Endothelial cell of umbilical vein (primary cell): ENCODE results near the gene PARD3B. TPM values are rescaled to one million over a fixed set of nuclear protein-coding genes. Genes with fewer than 3 reads are reported as not detected.

Source experiments
- BruUV-seq: library from RNA; stranded (reverse); fragments of 400-500 nt; replicated peaks from 2 replicates; lab custom pipeline; 2021; lab: Mats Ljungman, UMichigan
- CTCF ChIA-PET: fragments of 300-600, 350-600 bp; sonication (Branson Sonifier 250); formaldehyde crosslinking; loops from one replicate; lab custom pipeline; 2021; ENCODE audit warnings: antibody characterized with exemption, inconsistent platforms; lab: Charles Lee
- POLR2A ChIA-PET: fragments of 300-600, 350-600 bp; sonication (Branson Sonifier 250); formaldehyde crosslinking; loops from one replicate; lab custom pipeline; 2021; ENCODE audit warnings: antibody characterized with exemption, inconsistent platforms; lab: Charles Lee
- DNase-seq: peaks from one replicate; pipeline ENCODE4 v3.0.0-alpha.2; 2011; ENCODE audit warnings: low read depth, low spot score
- FAIRE-seq: peaks from 2 replicates; lab custom pipeline; 2011; peaks lifted over from hg19 to GRCh38; lab: Jason Lieb, UNC
- H2AFZ ChIP-seq: 2 replicates; pipeline ENCODE4 v1.6.0; 2012; ENCODE audit warnings: low read depth, low read length, control low read depth, inconsistent platforms
- H3K27ac ChIP-seq: 2 replicates; pipeline ENCODE4 v1.5.1; 2011; ENCODE audit warnings: low read depth, mild to moderate bottlenecking, control low read depth, low read length, moderate library complexity; ENCODE audit not compliant: insufficient read depth
- H3K27me3 ChIP-seq, 2 experiments: 2 replicates each; pipeline versions ENCODE4 v1.6.0 to v1.6.1; 2011; ENCODE audit warnings: low read length in 2 of 2, mixed read lengths in 1 of 2; ENCODE audit not compliant: control insufficient read depth in 2 of 2, insufficient read depth in 2 of 2
- H3K36me3 ChIP-seq, 2 experiments: 2 replicates in 1 of 2; 3 replicates in 1 of 2; pipeline ENCODE4 v1.5.1; 2011; ENCODE audit warnings: low read length in 2 of 2, mild to moderate bottlenecking in 1 of 2, moderate library complexity in 1 of 2; ENCODE audit not compliant: control insufficient read depth in 2 of 2, insufficient read depth in 2 of 2; ENCODE audit errors: extremely low read depth in 1 of 2
- H3K4me1 ChIP-seq: 3 replicates; pipeline ENCODE4 v1.5.1; 2011; ENCODE audit warnings: mild to moderate bottlenecking, low read length; ENCODE audit not compliant: control insufficient read depth, insufficient read depth; ENCODE audit errors: extremely low read depth
- H3K4me2 ChIP-seq: 2 replicates; pipeline ENCODE4 v1.6.1; 2011; ENCODE audit warnings: low read length, control low read depth, mixed read lengths; ENCODE audit not compliant: insufficient read depth
- H3K4me3 ChIP-seq, 3 experiments: fragments of 200-600 bp in 1 of 3; sonication (generic), shearing (Covaris generic) in 1 of 3; replicated peaks in 1 of 3; 2 replicates each; pipeline ENCODE4 v1.5.1; 2011 to 2016; ENCODE audit warnings: control low read depth in 3 of 3, low read length in 3 of 3, mild to moderate bottlenecking in 2 of 3, inconsistent platforms in 1 of 3, low read depth in 1 of 3, moderate library complexity in 1 of 3; ENCODE audit not compliant: insufficient read depth in 1 of 3
- H3K79me2 ChIP-seq: 2 replicates; pipeline ENCODE4 v1.6.0; 2012; ENCODE audit warnings: low read length, inconsistent platforms; ENCODE audit not compliant: control insufficient read depth, insufficient read depth
- H3K9ac ChIP-seq: replicated peaks from 2 replicates; pipeline ENCODE3; 2011; ENCODE audit warnings: low read length, control low read depth; ENCODE audit not compliant: insufficient read depth; ENCODE audit errors: extremely low read depth
- H3K9me1 ChIP-seq: replicated peaks from 3 replicates; pipeline ENCODE4 v1.6.0; 2011; ENCODE audit warnings: mild to moderate bottlenecking, low read length; ENCODE audit not compliant: control insufficient read depth, insufficient read depth; ENCODE audit errors: extremely low read depth
- H3K9me3 ChIP-seq: replicated peaks from 2 replicates; pipeline ENCODE4 v1.5.1; 2012; ENCODE audit warnings: low read length, inconsistent platforms; ENCODE audit not compliant: control insufficient read depth, insufficient read depth
- H4K20me1 ChIP-seq: replicated peaks from 2 replicates; pipeline ENCODE3; 2011; ENCODE audit warnings: mild to moderate bottlenecking, low read length; ENCODE audit not compliant: control insufficient read depth, insufficient read depth; ENCODE audit errors: extremely low read depth
- CTCF ChIP-seq, 2 donors: IDR thresholded peaks; 1 replicate in 1 of 2; 2 replicates in 1 of 2; pipeline ENCODE4 v1.5.1; 2011; ENCODE audit warnings: low read length in 2 of 2, mild to moderate bottlenecking in 2 of 2, moderate library complexity in 2 of 2, control low read depth in 1 of 2, inconsistent platforms in 1 of 2, low read depth in 1 of 2; ENCODE audit not compliant: insufficient read depth in 1 of 2; ENCODE audit errors: extremely low read depth in 1 of 2
- EZH2 ChIP-seq: IDR thresholded peaks from 2 replicates; pipeline ENCODE4 v1.6.1; 2012; ENCODE audit warnings: borderline replicate concordance, low read depth, mild to moderate bottlenecking, moderate library complexity, low read length, inconsistent platforms; ENCODE audit not compliant: severe bottlenecking
- FOS ChIP-seq: IDR thresholded peaks from 2 replicates; pipeline ENCODE4 v1.6.1; 2011; ENCODE audit warnings: mild to moderate bottlenecking, low read length, moderate library complexity, borderline replicate concordance; ENCODE audit not compliant: insufficient read depth
- GATA2 ChIP-seq: IDR thresholded peaks from 2 replicates; pipeline ENCODE4 v1.7.0; 2011; ENCODE audit warnings: low read depth, mild to moderate bottlenecking, moderate library complexity, mixed read lengths, low read length; ENCODE audit not compliant: insufficient read length, insufficient read depth
- JUN ChIP-seq: IDR thresholded peaks from 2 replicates; pipeline ENCODE4 v1.6.1; 2011; ENCODE audit warnings: borderline replicate concordance, low read depth; ENCODE audit not compliant: insufficient read length, insufficient read depth
- MAX ChIP-seq: IDR thresholded peaks from 2 replicates; pipeline ENCODE4 v1.6.1; 2011; ENCODE audit not compliant: insufficient read depth, insufficient read length
- MYC ChIP-seq: IDR thresholded peaks from one replicate; pipeline ENCODE4 v1.6.1; 2011; ENCODE audit warnings: mild to moderate bottlenecking, low read depth, low read length
- POLR2A ChIP-seq: IDR thresholded peaks from 2 replicates; pipeline ENCODE4 v1.6.1; 2012; ENCODE audit warnings: low read depth, mild to moderate bottlenecking, control low read depth, low read length
- POLR2AphosphoS5 ChIP-seq: IDR thresholded peaks from 2 replicates; pipeline ENCODE4 v1.6.1; 2012; ENCODE audit warnings: low read depth, mild to moderate bottlenecking, control low read depth, low read length, moderate library complexity; ENCODE audit not compliant: insufficient read depth
- dilution Hi-C: fragments of 300-500 bp; cut with MboI; formaldehyde crosslinking; loops from one replicate; pipeline ENCODE4 v1.15.0; 2019; ENCODE audit warnings: low sequenced_read_pairs; ENCODE audit not compliant: extremely low pct_ligation_motif_present
- intact Hi-C: fragments of 100-400 bp; cut with micrococcal nuclease; formaldehyde crosslinking; loops from one replicate; pipeline ENCODE4 v1.10.0; 2022
- polyA plus RNA-seq, 4 experiments: library from polyadenylated mRNA; depleted of rRNA in 3 of 4; stranded (reverse) in 3 of 4; unstranded in 1 of 4; fragments of >200 nt; gene quantifications; 2 replicates each; pipeline versions ENCODE4 v1.2.1 to v1.2.3, GENCODE V29; 2011 to 2012; ENCODE audit warnings: missing spikeins in 1 of 4
- total RNA-seq: library from RNA; stranded (reverse); gene quantifications from 2 replicates; pipeline ENCODE4 v1.2.3, GENCODE V29; 2021

PARD3B gene
- total and polyA plus RNA-seq, 2 donors (not counting 3 experiments of a cell fraction or from before 2014, with no cell fraction given), result 2.2 to 30.9 TPM

GRCh38 chr2:204824751-204825453, 279.6 kb downstream of the PARD3B start:
- CTCF ChIA-PET, result interaction anchor here (0.6 to 1.6 kb wide), 3 partner anchors 8 to 133 kb away, joined by 3 to 9 read pairs (median 5); no protein-coding TSS in a partner anchor
- TF ChIP-seq POLR2A, result no peak
- no peak for TF ChIP-seq POLR2AphosphoS5
- no peak for TF ChIP-seq FOS
- TF ChIP-seq MYC, result no peak
- TF ChIP-seq GATA2, result no peak
- no peak for TF ChIP-seq MAX
- no peak for TF ChIP-seq JUN
- no peak for TF ChIP-seq CTCF (IDR thresholded peaks at IDR 0.05; ENCODE audit: extremely low read depth in 1 of 2, insufficient read depth in 1 of 2, low read depth in 1 of 2, low read length in 2 of 2)
- TF ChIP-seq EZH2, result no peak

More at GRCh38 chr2:204824751-204825453, 279.6 kb downstream of the PARD3B start:
- DNase-seq, result no peak
- Histone ChIP-seq H2AFZ (no peak overlapping the region), H3K9me1 (no peaks in the 10 kb centered on the region), H4K20me1 (no peaks in the 10 kb centered on the region), H3K4me2 (no peak overlapping the region), H3K27me3 (no peaks in the 10 kb centered on the region), H3K9me3 (no peaks in the 10 kb centered on the region), H3K4me1 (no peaks in the 10 kb centered on the region), H3K9ac (no peak overlapping the region), H3K79me2 (no peaks in the 10 kb centered on the region), H3K27ac (no peak overlapping the region), H3K36me3 (no peaks in the 10 kb centered on the region), H3K4me3 (no peak overlapping the region)
- POLR2A ChIA-PET, result no interaction called here
- no TSS peak for BruUV-seq
- no peak for FAIRE-seq
- intact Hi-C loops (no loop called here), dilution Hi-C loops (no loop called here)
